Measurements from ENCODE around the gene C1QL3.

C1QL3 gene
- total RNA-seq: 0 to 0.17 reads per million in 2 donors

- DNase-seq: no peak
These were observed at the start of gene C1QL3 for GRCh38 chr10:16521311-16522016. Gene C1QL3, minus strand, starts transcription at chr10:16521879. Its CDS starts 814 bp downstream, at chr10:16521065.

- DNase-seq: no peak
These were observed 49.1 kb upstream of the C1QL3 start for GRCh38 chr10:16570731-16571130.

DNA sequence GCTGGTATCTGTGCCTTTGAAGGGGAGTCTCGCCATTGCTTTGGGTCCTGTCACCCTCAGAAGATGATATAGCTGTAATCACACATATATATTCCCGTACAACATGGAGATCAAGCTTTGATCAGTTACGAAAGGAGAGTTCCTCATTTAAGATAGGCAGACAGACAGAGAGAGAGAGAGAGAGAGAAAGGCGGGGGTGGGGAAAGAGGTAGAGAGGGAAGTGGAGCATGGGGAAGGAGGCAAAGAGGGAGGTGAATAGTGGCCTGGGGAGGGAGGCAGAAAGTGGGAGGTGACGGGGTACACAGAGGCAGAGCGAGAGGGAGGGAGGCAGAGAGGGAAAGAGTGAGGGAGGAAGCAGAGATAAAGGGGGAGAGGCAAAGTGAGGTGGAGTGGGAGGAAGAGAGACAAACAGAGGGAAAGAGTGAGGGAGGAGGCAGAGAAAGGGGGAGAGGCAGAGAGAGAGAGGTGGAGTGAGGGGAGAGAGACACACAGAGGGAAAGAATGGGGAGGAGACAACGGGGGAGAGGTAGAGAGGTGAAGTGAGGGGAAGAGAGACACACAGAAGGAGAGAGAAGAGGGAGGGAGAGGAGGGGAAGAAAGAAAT is 44.6 kb upstream of the C1QL3 start:
- DNase-seq: no peak

DNA sequence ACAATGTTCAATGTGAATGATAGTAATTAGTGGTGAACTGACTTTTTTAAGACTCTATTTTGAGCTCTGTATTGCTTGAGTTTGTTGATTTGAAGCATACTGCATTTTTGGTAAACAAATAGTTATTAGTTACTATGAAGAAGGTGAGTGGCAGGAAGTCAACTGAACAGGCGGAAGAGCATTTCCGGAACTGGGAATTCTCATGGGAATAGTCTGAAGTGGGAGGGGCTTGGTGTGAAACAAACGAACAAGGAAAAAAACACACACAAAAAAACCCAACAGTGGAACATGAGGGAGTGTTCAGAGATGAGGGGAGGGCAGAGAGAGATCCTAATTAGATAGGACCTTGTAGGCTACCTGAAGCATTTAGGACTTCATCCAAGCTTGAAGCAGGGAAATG is 43.9 kb upstream of the C1QL3 start:
- no peak for DNase-seq

DNA sequence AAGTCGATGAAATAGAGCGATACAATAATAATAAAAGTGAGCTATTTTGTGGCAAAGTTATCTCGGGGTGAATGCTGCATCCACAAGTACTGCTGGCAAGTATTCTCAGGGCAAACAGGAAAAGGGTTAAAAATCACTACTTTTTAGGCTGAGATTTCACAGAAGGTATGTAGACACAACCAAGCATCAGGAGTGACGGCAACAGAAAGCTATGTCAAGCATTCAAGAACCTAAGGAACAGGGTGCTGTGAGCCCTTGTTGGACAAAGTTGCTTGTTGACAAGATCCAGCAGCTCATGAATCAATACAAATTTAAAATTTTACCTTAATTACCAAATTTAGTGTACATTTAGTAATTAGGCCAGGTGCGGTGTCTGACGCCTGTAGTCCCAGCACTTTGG is 41.2 kb upstream of the C1QL3 start:
- DNase-seq: no peak

- no peak for DNase-seq
These were observed 37.6 kb upstream of the C1QL3 start for GRCh38 chr10:16559236-16559773.

DNA sequence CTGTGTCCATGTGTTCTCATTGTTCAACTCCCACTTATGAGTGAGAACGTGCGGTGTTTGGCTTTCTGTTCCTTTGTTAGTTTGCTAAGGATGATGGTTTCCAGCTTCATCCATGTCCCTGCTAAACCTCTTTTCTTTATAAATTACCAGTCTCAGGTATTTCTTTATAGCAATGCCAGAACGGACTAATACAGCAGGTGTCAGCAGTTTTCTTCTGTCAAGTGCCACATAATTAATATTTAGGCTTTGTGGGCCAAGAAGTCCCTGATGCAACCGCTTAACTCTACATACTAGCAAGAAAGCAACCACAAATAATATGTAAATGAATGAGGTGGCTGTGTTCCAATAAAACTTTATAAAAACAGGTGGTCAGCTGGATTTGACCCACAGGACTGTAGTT is 26.3 kb upstream of the C1QL3 start:
- DNase-seq: no peak

- DNase-seq: no peak
These were observed 23.5 kb upstream of the C1QL3 start for GRCh38 chr10:16545116-16545736.

- DNase-seq: no peak
These were observed 22.9 kb upstream of the C1QL3 start for GRCh38 chr10:16544591-16544990.

DNA sequence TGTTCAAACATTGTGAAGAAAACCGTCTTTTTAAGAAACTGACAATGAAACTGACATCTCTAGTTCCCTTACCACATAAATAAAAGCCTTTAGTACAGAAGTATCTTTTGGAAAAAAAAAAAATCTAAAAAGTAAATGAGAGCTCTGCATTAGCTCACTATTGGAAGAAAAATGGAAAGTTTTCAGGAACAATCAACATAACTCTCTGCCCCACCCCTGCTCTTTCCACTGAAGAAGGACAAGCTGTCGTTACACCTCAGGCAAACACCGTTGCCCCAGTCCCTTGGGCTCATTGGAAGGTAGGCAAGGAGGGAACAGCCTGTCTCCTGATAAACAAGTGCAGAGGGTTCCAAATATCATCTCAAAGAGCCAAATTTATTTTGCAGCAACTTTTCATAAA is 22.4 kb upstream of the C1QL3 start:
- DNase-seq: no peak

- no peak for DNase-seq
These were observed 14.5 kb upstream of the C1QL3 start for GRCh38 chr10:16536155-16536554.

- no peak for DNase-seq
These were observed 8.2 kb upstream of the C1QL3 start for GRCh38 chr10:16529853-16530252.

- DNase-seq: no peak
These were observed 5.8 kb upstream of the C1QL3 start for GRCh38 chr10:16527452-16527851.

DNA sequence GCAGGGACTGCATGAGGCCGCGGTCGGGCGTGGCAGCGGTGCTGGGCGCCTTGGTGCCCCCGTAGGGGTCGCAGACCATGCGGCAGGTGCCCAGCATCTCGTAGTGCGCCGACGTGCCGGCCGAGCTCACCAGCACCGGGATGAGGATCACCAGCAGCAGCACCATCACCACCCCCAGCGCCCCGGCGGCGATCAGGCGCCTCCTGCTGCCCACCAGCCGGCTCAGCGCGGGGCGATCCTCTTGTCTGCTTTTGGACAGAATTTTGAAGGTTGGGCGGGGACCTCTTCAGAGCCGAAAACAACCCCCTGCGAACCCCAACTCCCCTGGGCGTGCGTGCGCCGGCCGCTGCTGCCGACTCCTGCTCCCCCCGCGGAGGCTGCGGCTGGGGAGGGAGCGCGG is 779 bp downstream of the C1QL3 start:
- no peak for DNase-seq

DNA sequence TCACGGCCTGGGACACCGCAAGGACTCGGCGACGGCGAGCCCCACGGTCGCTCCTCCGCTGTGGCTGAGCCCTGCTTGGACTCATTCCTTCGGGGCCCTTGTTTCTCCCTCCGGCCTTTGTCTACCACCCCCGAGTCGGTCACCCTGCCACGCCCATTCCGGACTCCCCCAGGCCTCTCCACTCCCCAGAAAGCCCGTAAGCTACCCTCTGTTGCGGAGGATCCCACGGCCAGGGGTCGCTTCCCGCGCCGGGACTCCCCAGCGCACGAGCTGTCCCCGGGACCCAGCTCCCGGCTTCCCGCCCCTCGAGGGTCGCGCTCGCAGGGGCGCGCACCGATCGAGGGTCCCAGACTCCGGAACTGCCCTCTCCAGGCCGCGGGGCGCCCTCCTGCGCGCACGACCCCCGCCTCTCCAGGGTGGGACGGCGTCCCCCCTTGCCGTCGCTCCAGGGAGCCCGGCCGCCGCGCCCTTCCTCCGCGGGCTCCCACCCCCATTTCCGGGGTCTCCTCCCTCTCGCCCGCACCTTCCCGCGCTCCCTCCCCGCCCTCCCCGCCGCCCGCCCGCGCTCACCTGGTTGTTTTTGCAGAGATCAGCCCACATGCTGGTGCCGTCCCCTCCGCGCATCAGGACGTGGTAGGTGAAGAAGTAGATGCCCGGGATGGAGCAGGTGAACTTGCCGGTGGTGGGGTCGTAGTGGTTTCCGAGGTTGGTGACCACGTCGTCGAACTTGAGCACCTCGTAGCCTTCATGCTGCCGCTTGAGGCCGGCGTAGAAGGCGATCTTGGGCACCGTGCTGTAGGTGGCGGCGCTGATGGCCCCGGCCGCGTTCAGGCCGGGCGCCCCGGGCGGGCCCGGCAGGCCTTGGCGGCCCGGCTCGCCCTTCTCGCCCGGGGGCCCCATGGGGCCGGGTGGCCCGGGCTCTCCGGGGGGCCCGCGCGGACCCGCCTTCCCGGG is 1.5 kb downstream of the C1QL3 start:
- no peak for DNase-seq

GRCh38 chr10:16519250-16519907 is 2.3 kb downstream of the C1QL3 start:
- no peak for DNase-seq

GRCh38 chr10:16518822-16519221 is 2.9 kb downstream of the C1QL3 start:
- DNase-seq: no peak

DNA sequence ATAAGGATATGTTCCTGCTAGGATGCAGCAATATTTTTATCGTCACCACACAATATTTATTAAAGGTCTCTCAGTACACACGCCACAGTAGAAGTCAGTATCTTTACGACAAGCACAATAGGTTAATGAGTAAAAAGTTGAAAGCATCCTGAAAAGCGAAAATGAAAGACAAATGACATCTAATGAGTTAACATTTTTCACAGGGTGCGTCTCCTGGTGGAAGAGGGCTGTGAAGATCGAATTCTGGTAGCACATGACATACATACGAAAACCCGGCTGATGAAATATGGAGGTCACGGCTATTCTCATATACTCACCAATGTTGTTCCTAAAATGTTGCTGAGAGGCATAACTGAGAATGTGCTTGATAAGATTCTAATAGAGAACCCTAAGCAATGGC is 10.8 kb downstream of the C1QL3 start:
- no peak for DNase-seq

- DNase-seq: no peak
These were observed 11.7 kb downstream of the C1QL3 start for GRCh38 chr10:16509996-16510395.

DNA sequence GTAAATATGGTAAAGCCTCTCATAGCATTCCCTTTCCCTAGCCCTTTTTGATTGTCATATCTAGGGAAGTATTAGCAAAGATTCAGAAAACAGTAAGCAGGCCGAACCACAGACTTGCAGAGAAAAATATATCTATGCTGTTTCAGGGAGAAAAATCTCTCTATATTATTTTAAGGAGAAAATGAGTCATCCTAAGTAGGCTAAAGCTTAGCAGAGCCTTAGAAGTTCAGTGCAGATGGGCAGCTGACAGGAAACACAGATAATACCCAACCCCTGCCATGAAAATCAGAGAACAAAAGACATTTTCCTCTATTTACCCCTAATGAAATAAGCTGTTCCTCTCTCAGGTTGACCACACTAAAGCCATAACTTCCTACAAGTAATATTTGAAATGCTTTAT is 16.5 kb downstream of the C1QL3 start:
- no peak for DNase-seq

DNA sequence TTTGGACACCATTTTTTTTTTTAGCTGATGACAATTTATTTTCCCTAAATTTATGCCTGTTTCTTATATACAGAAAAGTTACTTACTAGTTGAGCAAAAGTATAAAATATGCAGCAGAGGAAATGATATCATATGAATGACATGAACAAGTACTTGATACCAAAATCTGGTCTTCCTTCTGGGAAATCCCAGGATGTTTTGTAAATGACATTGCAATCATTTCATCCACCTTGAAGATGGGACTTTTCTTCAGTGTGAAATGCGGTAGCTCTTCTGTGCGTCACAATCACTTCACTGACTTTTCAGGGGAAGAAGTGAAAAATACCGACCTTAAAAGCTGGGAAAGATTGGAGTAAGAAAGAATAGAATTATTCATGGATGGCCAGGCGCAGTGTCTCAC is 23.8 kb downstream of the C1QL3 start:
- DNase-seq: no peak

DNA sequence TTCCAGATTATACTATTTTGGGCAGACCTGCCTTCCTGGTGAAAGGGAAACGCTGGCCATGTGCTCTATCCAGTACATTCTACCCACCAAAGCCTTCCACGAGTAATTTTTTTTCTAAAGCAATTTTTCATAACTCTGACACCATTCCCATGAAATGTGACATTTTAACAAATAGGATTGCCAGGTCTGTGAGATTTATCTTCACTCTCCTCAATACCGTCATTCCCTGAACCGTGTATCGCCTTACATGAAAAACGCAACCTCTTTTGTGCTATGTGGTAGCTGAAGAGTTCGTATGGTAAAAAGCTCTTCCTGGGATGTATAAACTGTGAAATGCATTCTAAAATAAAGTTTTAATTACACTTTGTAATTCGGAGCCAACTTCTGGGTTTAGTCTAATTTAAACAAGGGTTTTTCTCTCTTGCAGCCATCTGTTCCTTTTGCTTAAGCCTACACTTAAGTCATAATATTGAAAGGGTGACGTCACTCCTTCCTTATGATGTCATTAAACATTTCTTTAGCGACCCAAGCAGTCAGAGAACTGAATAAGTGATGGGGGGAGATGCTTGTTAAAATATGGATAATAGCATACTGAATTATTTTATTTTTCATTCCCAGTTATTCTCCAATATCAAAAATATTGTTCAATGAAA is 27.7 kb downstream of the C1QL3 start:
- DNase-seq: no peak
